Measurements from ENCODE around the gene DSC2. TPM values are rescaled to one million over a fixed set of nuclear protein-coding genes. Genes with fewer than 3 reads are reported as not detected.
A peak's percentile ranks its signal among the peaks of the same experiment; 100 is the strongest.

The DSC2 gene
- total RNA-seq, 1 donor from 2014 or later = 34.1 TPM

- DNase-seq = no peak
- intact Hi-C loops (cut with micrococcal nuclease) = no loop called here
- ATAC-seq = peak; percentile 51
Observed at GRCh38 chr18:31100436-31101182, 1.6 kb downstream of the DSC2 start.

- intact Hi-C loops (cut with micrococcal nuclease) = no loop called here
- ATAC-seq (no peak), DNase-seq (no peak)
Observed at GRCh38 chr18:31099450-31100230, 2.6 kb downstream of the DSC2 start.

GRCh38 chr18:31098878-31099277 lies 3.3 kb downstream of the DSC2 start:
- ATAC-seq = no peak
- intact Hi-C loops (cut with micrococcal nuclease) = no loop called here
- no peak for DNase-seq

GRCh38 chr18:31097666-31098065 lies 4.6 kb downstream of the DSC2 start:
- ATAC-seq = no peak
- intact Hi-C loops (cut with micrococcal nuclease) = no loop called here
- DNase-seq = no peak

GRCh38 chr18:31093880-31094279 lies 8.3 kb downstream of the DSC2 start:
- ATAC-seq (no peak), DNase-seq (no peak)
- intact Hi-C loops (cut with micrococcal nuclease) = no loop called here

- DNase-seq (no peak), ATAC-seq (no peak)
- intact Hi-C loops (cut with micrococcal nuclease) = no loop called here
Observed at GRCh38 chr18:31093294-31093693, 8.9 kb downstream of the DSC2 start.

- ATAC-seq (peak; percentile 89), DNase-seq (no peak)
- intact Hi-C loops (cut with micrococcal nuclease) = no loop called here
Observed at GRCh38 chr18:31091350-31091749, 10.9 kb downstream of the DSC2 start.

GRCh38 chr18:31088532-31088931 lies 13.7 kb downstream of the DSC2 start:
- ATAC-seq (no peak), DNase-seq (no peak)
- intact Hi-C loops (cut with micrococcal nuclease) = no loop called here

GRCh38 chr18:31079973-31080372 lies 22.2 kb downstream of the DSC2 start:
- intact Hi-C loops (cut with micrococcal nuclease) = no loop called here
- ATAC-seq (no peak), DNase-seq (no peak)

- DNase-seq = no peak
- intact Hi-C loops (cut with micrococcal nuclease) = no loop called here
- ATAC-seq = no peak
Observed at GRCh38 chr18:31077878-31078277, 24.3 kb downstream of the DSC2 start.

- ATAC-seq (no peak), DNase-seq (no peak)
- intact Hi-C loops (cut with micrococcal nuclease) = no loop called here
Observed at GRCh38 chr18:31072175-31072574, 30.0 kb downstream of the DSC2 start.

GRCh38 chr18:31070206-31070605 lies 32.0 kb downstream of the DSC2 start:
- intact Hi-C loops (cut with micrococcal nuclease) = no loop called here
- ATAC-seq (no peak), DNase-seq (no peak)

- ATAC-seq = no peak
- DNase-seq = no peak
- intact Hi-C loops (cut with micrococcal nuclease) = no loop called here
Observed at GRCh38 chr18:31066266-31066665, 36.0 kb downstream of the DSC2 start.

GRCh38 chr18:31065036-31065773 lies 37.0 kb downstream of the DSC2 start:
- intact Hi-C loops (cut with micrococcal nuclease) = no loop called here
- ATAC-seq (no peak), DNase-seq (no peak)

GRCh38 chr18:31064130-31064529 lies 38.1 kb downstream of the DSC2 start:
- ATAC-seq = no peak
- intact Hi-C loops (cut with micrococcal nuclease) = no loop called here

GRCh38 chr18:31061945-31062344 lies 40.3 kb downstream of the DSC2 start:
- ATAC-seq (no peak), DNase-seq (no peak)
- intact Hi-C loops (cut with micrococcal nuclease) = no loop called here

More at GRCh38 chr18:31064130-31064529, 38.1 kb downstream of the DSC2 start:
- no peak for DNase-seq

GRCh38 chr18:31058897-31059296 lies 43.3 kb downstream of the DSC2 start:
- ATAC-seq = no peak
- DNase-seq = no peak
- intact Hi-C loops (cut with micrococcal nuclease) = no loop called here

GRCh38 chr18:31057917-31058316 lies 44.3 kb downstream of the DSC2 start:
- DNase-seq (no peak), ATAC-seq (no peak)
- intact Hi-C loops (cut with micrococcal nuclease) = no loop called here

- ATAC-seq = no peak
- DNase-seq = no peak
- intact Hi-C loops (cut with micrococcal nuclease) = no loop called here
Observed at GRCh38 chr18:31057051-31057450, 45.2 kb downstream of the DSC2 start.

- DNase-seq = no peak
- ATAC-seq = no peak
- intact Hi-C loops (cut with micrococcal nuclease) = no loop called here
Observed at GRCh38 chr18:31056296-31056695, 45.9 kb downstream of the DSC2 start.
